Upper lobe of left lung (tissue), 6 donors: Measurements from ENCODE around the gene FARSB. TPM values are rescaled to one million over a fixed set of nuclear protein-coding genes. Genes with fewer than 3 reads are reported as not detected.

Source experiments
- ATAC-seq, 2 donors: fragments of 200-7000 bp; cut with Tn5 transposase; one replicate each; pipeline ENCODE4 v1.9.1; 2022; ENCODE audit warnings: mild to moderate bottlenecking in 2 of 2, moderate library complexity in 2 of 2; ENCODE audit not compliant: low FRiP score in 2 of 2
- DNase-seq, 2 donors: peaks; one replicate each; pipeline ENCODE4 v3.0.0-alpha.2; 2019 to 2020
- H3K27ac ChIP-seq, 4 donors: fragments of 200-600 bp; sonication (generic); one replicate each; pipeline ENCODE4 v1.5.1; 2016 to 2019
- H3K27me3 ChIP-seq, 4 donors: fragments of 200-600 bp; sonication (generic); one replicate each; pipeline ENCODE4 v1.5.1; 2017 to 2019
- H3K36me3 ChIP-seq, 4 donors: fragments of 200-600 bp; sonication (generic); one replicate each; pipeline ENCODE4 v1.5.1; 2016 to 2019
- H3K4me1 ChIP-seq, 4 donors: fragments of 200-600 bp; sonication (generic); one replicate each; pipeline ENCODE4 v1.5.1; 2018 to 2019
- H3K4me3 ChIP-seq, 4 donors: fragments of 200-600 bp; sonication (generic); one replicate each; pipeline ENCODE4 v1.5.1; 2017 to 2019; ENCODE audit warnings: mild to moderate bottlenecking in 2 of 4, moderate library complexity in 1 of 4
- H3K9me3 ChIP-seq, 4 donors: fragments of 200-600 bp; sonication (generic); one replicate each; pipeline ENCODE4 v1.5.1; 2018 to 2019
- EP300 ChIP-seq, 4 donors: sonication (generic); formaldehyde crosslinking; IDR thresholded peaks; one replicate each; pipeline ENCODE4 v1.5.1; 2017; ENCODE audit warnings: antibody characterized with exemption in 4 of 4, control low read depth in 2 of 4
- POLR2A ChIP-seq, 4 donors: fragments of 450-650 bp; IDR thresholded peaks; one replicate each; pipeline ENCODE4 v1.5.1; 2016 to 2017; ENCODE audit warnings: antibody characterized with exemption in 4 of 4, mild to moderate bottlenecking in 2 of 4
- POLR2AphosphoS5 ChIP-seq, 2 donors: sonication (generic); formaldehyde crosslinking; IDR thresholded peaks; one replicate each; pipeline ENCODE4 v1.5.1; 2017; ENCODE audit warnings: antibody characterized with exemption in 2 of 2
- WGBS, 2 donors: methylation state at CpG; one replicate each; pipeline ENCODE4 v1.1.5; 2017 to 2018; 5-methylcytosine and 5-hydroxymethylcytosine counted together
- total RNA-seq, 6 donors: library from RNA; depleted of rRNA in 4 of 6; stranded (reverse); fragments of >200 nt in 4 of 6; gene quantifications; one replicate each; pipeline versions ENCODE4 v1.1.0 to v1.2.1, GENCODE V29; 2016 to 2021
- TF ChIP-seq, protein P1 (sequence below), 6 experiments: fragments of 450-650 bp in 4 of 6; fragments of 200-600 bp in 2 of 6; sonication (generic) in 2 of 6; IDR thresholded peaks; one replicate each; pipeline ENCODE4 v1.5.1; 2016 to 2019; ENCODE audit warnings: antibody characterized with exemption in 6 of 6
- donor health status: DM: no; HTN: no; CAD: no; lungs with moderate emphysema.
- donor health status: DM: no; HTN: yes; CAD: no; lungs with severe emphysema.

Gene FARSB
- total RNA-seq, 6 donors from 2014 or later = 2.0 to 12.5 (median 10.2) TPM

DNA sequence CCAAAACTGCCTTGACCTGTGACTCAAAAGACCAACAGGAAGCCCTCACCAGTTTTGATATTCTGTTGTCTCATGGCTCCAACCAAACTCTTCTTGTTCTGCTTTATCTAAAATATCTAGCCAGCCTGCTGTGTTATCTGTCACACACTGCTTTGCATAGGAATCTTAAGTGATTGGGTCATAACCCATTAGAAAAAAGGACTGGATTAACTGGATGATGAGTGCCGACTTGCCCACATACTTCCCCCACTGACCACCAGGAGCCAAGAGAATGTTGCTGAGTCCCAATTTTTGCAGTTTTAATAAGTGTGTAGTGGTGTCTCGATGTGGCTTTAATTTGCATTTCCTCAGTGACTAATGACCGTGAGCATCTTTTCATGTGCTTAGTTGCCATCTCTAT, 22.1 kb upstream of the FARSB start:
- H3K9me3 ChIP-seq = no peaks in the 10 kb centered on the region
- ATAC-seq (no peak), DNase-seq (no peak)
- H3K36me3 ChIP-seq = no peaks in the 10 kb centered on the region
- H3K27ac ChIP-seq = no peak overlapping the region
- no peak overlapping the region for H3K4me3 ChIP-seq
- no peak for TF ChIP-seq EP300 (IDR thresholded peaks at IDR 0.05)
- TF ChIP-seq POLR2AphosphoS5 (IDR thresholded peaks at IDR 0.05) = no peak
- TF ChIP-seq POLR2A (IDR thresholded peaks at IDR 0.05) = no peak
- TF ChIP-seq, protein P1, sequence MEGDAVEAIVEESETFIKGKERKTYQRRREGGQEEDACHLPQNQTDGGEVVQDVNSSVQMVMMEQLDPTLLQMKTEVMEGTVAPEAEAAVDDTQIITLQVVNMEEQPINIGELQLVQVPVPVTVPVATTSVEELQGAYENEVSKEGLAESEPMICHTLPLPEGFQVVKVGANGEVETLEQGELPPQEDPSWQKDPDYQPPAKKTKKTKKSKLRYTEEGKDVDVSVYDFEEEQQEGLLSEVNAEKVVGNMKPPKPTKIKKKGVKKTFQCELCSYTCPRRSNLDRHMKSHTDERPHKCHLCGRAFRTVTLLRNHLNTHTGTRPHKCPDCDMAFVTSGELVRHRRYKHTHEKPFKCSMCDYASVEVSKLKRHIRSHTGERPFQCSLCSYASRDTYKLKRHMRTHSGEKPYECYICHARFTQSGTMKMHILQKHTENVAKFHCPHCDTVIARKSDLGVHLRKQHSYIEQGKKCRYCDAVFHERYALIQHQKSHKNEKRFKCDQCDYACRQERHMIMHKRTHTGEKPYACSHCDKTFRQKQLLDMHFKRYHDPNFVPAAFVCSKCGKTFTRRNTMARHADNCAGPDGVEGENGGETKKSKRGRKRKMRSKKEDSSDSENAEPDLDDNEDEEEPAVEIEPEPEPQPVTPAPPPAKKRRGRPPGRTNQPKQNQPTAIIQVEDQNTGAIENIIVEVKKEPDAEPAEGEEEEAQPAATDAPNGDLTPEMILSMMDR (IDR thresholded peaks at IDR 0.05) = no peak
- H3K4me1 ChIP-seq = no peaks in the 10 kb centered on the region
- WGBS, 2 donors = 76 to 89% methylated on average over 3 of the region's 3 CpGs
- H3K27me3 ChIP-seq = no peaks in the 10 kb centered on the region

DNA sequence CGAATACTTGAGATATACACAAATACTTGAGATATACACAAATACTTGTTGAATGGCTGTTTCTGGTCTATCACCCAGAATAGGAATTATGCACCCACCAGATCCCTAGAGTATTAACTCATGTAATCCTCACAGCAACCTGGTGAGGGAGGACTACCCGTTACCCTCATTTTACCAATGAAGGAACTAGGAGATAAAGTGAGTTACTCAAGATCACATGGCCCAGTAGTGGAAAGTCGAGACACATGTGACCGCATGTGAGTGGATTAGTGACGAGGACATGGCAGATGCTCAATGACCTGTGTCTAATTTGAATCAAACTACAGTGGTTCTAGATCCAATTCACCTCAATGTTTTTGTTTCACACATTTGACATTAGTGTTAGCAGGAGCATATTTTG, 18.0 kb upstream of the FARSB start:
- TF ChIP-seq, protein P1 (IDR thresholded peaks at IDR 0.05) = no peak
- TF ChIP-seq EP300 (IDR thresholded peaks at IDR 0.05) = peak in 1 of 4 donors; percentile 14
- no peak for TF ChIP-seq POLR2A (IDR thresholded peaks at IDR 0.05)
- TF ChIP-seq POLR2AphosphoS5 (IDR thresholded peaks at IDR 0.05) = no peak
- no peak for ATAC-seq

DNA sequence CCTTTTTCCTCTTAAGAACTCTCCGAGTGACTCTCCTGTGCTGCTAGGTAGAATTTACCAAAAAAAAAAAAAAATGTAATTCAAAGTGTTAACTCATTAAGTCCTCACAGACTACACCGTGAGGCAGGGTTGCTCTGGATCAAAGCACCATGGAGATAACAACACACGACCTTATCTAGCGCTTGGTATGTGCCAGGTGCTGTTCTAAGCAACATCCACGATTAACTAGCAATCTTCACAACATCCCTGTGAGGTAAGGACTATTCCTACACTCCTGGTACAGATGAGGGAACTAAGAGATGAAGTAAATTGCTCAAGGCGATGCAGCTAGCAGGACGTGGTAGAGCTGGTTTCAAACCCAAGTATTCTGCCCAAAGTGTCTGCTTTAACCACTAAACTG, 17.4 kb upstream of the FARSB start:
- Histone ChIP-seq H3K4me3 (no peak overlapping the region), H3K27me3 (no peaks in the 10 kb centered on the region), H3K36me3 (no peaks in the 10 kb centered on the region), H3K27ac (no peak overlapping the region), H3K9me3 (no peaks in the 10 kb centered on the region), H3K4me1 (peaks cover 6 to 17% (median 12%) of the 10 kb centered on the region in 4 donors)
- 66 to 72% methylated on average over 7 of the region's 7 CpGs for WGBS, 2 donors
- no peak for TF ChIP-seq POLR2A (IDR thresholded peaks at IDR 0.05)
- no peak for TF ChIP-seq EP300 (IDR thresholded peaks at IDR 0.05)
- no peak for TF ChIP-seq POLR2AphosphoS5 (IDR thresholded peaks at IDR 0.05)
- TF ChIP-seq, protein P1 (IDR thresholded peaks at IDR 0.05) = no peak
- ATAC-seq (no peak), DNase-seq (no peak)

More for the DNA sequence above, 18.0 kb upstream of the FARSB start:
- Histone ChIP-seq H3K4me1 (peaks cover 6 to 17% (median 12%) of the 10 kb centered on the region in 4 donors), H3K27me3 (no peaks in the 10 kb centered on the region), H3K27ac (no peak overlapping the region), H3K4me3 (no peak overlapping the region), H3K36me3 (no peaks in the 10 kb centered on the region), H3K9me3 (no peaks in the 10 kb centered on the region)
- no peak for DNase-seq
- 85 to 89% methylated on average over 5 of the region's 5 CpGs for WGBS, 2 donors

- Histone ChIP-seq H3K4me3 (peak overlapping the region in 3 of 4 donors; percentile 37 to 54 (median 46)), H3K27ac (no peak overlapping the region), H3K36me3 (no peaks in the 10 kb centered on the region), H3K9me3 (no peaks in the 10 kb centered on the region), H3K4me1 (peaks cover 6 to 17% (median 12%) of the 10 kb centered on the region in 4 donors), H3K27me3 (no peaks in the 10 kb centered on the region)
- WGBS, 2 donors = 15 to 23% methylated on average over 10 of the region's 10 CpGs
- TF ChIP-seq POLR2AphosphoS5 (IDR thresholded peaks at IDR 0.05) = no peak
- TF ChIP-seq, protein P1 (IDR thresholded peaks at IDR 0.05) = no peak
- TF ChIP-seq EP300 (IDR thresholded peaks at IDR 0.05) = no peak
- no peak for TF ChIP-seq POLR2A (IDR thresholded peaks at IDR 0.05)
- ATAC-seq (no peak), DNase-seq (no peak)
These were observed 16.1 kb upstream of the FARSB start for GRCh38 chr2:222672068-222672401.
